CD14-positive monocyte (primary cell): ENCODE data around the gene PLAU. TPM values are rescaled to one million over a fixed set of nuclear protein-coding genes. Genes with fewer than 3 reads are reported as not detected.

ENCODE experiments used
- DNase-seq, 3 donors: peaks; one replicate each; pipeline ENCODE4 v3.0.0-alpha.2; 2011 to 2022
- H2AFZ ChIP-seq: 2 replicates; pipeline ENCODE4 v1.6.0; 2012; ENCODE audit warnings: mild to moderate bottlenecking, low read depth, low read length, inconsistent platforms; ENCODE audit not compliant: insufficient read depth, poor library complexity, severe bottlenecking
- H3K27ac ChIP-seq, 2 donors: 1 replicate in 1 of 2; 2 replicates in 1 of 2; pipeline ENCODE4 v1.5.1; 2012 to 2013; ENCODE audit warnings: low read length in 2 of 2, control low read depth in 1 of 2, inconsistent platforms in 1 of 2, low read depth in 1 of 2, mild to moderate bottlenecking in 1 of 2
- H3K27me3 ChIP-seq, 2 donors: one replicate each; pipeline versions ENCODE4 v1.6.0 to v1.6.1; 2011 to 2013; ENCODE audit warnings: low read length in 2 of 2; ENCODE audit not compliant: control insufficient read depth in 2 of 2, insufficient read depth in 2 of 2
- H3K36me3 ChIP-seq, 2 donors: replicated peaks in 1 of 2; 1 replicate in 1 of 2; 2 replicates in 1 of 2; pipeline versions ENCODE4 v1.5.1 to v1.6.1; 2012 to 2013; ENCODE audit warnings: low read length in 2 of 2, control low read depth in 1 of 2, inconsistent platforms in 1 of 2, mild to moderate bottlenecking in 1 of 2; ENCODE audit not compliant: insufficient read depth in 2 of 2, control insufficient read depth in 1 of 2
- H3K4me1 ChIP-seq, 2 donors: 1 replicate in 1 of 2; 2 replicates in 1 of 2; pipeline versions ENCODE4 v1.5.1 to v1.6.1; 2012 to 2013; ENCODE audit warnings: low read length in 2 of 2, control low read depth in 1 of 2, inconsistent platforms in 1 of 2, mild to moderate bottlenecking in 1 of 2, moderate library complexity in 1 of 2; ENCODE audit not compliant: insufficient read depth in 2 of 2, control insufficient read depth in 1 of 2
- H3K4me2 ChIP-seq: replicated peaks from 2 replicates; pipeline ENCODE3; 2012; ENCODE audit warnings: low read length, moderate library complexity, mild to moderate bottlenecking; ENCODE audit not compliant: poor library complexity, severe bottlenecking; ENCODE audit errors: extremely low read depth
- H3K4me3 ChIP-seq, 3 experiments: fragments of 200-600 bp in 1 of 3; sonication (generic) in 1 of 3; replicated peaks in 1 of 3; 1 replicate in 2 of 3; 2 replicates in 1 of 3; pipeline ENCODE4 v1.5.1; 2011 to 2013; ENCODE audit warnings: low read length in 3 of 3, mild to moderate bottlenecking in 3 of 3, control low read depth in 2 of 3, low read depth in 2 of 3, inconsistent platforms in 1 of 3, moderate library complexity in 1 of 3
- H3K79me2 ChIP-seq: 2 replicates; pipeline ENCODE4 v1.6.0; 2012; ENCODE audit warnings: mild to moderate bottlenecking, control low read depth, inconsistent platforms, low read length, moderate library complexity; ENCODE audit not compliant: insufficient read depth
- H3K9ac ChIP-seq: 2 replicates; pipeline ENCODE4 v1.6.0; 2017; ENCODE audit warnings: low read length, mild to moderate bottlenecking; ENCODE audit not compliant: insufficient read depth, poor library complexity, severe bottlenecking
- H3K9me3 ChIP-seq, 2 donors: replicated peaks in 1 of 2; 1 replicate in 1 of 2; 2 replicates in 1 of 2; pipeline versions ENCODE4 v1.5.1 to v1.6.1; 2012 to 2013; ENCODE audit warnings: low read length in 2 of 2, control low read depth in 1 of 2; ENCODE audit not compliant: control insufficient read depth in 1 of 2, insufficient read depth in 1 of 2
- H4K20me1 ChIP-seq: 2 replicates; pipeline ENCODE4 v1.6.0; 2012; ENCODE audit warnings: mild to moderate bottlenecking, low read length, control low read depth, moderate library complexity; ENCODE audit not compliant: insufficient read depth
- H3K27ac Mint-ChIP-seq, 7 donors: one replicate each; pipeline ENCODE4 v1.8.0; 2020; ENCODE audit warnings: mild to moderate bottlenecking in 7 of 7, mixed read lengths in 7 of 7, moderate library complexity in 6 of 7, inconsistent platforms in 2 of 7
- H3K27me3 Mint-ChIP-seq, 3 donors: one replicate each; pipeline ENCODE4 v1.8.0; 2021 to 2022; ENCODE audit warnings: low read depth in 3 of 3, mild to moderate bottlenecking in 3 of 3, mixed read lengths in 3 of 3, moderate library complexity in 3 of 3, inconsistent platforms in 1 of 3
- H3K36me3 Mint-ChIP-seq, 2 donors: one replicate each; pipeline ENCODE4 v1.8.0; 2020; ENCODE audit warnings: mixed read lengths in 2 of 2, inconsistent platforms in 1 of 2, mild to moderate bottlenecking in 1 of 2
- H3K4me1 Mint-ChIP-seq: one replicate; pipeline ENCODE4 v1.8.0; 2020; ENCODE audit warnings: mild to moderate bottlenecking, mixed read lengths
- H3K4me3 Mint-ChIP-seq, 2 donors: one replicate each; pipeline ENCODE4 v1.8.0; 2020; ENCODE audit warnings: mild to moderate bottlenecking in 2 of 2, mixed read lengths in 2 of 2, moderate library complexity in 1 of 2
- H3K9me3 Mint-ChIP-seq, 7 donors: one replicate each; pipeline ENCODE4 v1.8.0; 2020 to 2022; ENCODE audit warnings: mixed read lengths in 7 of 7, mild to moderate bottlenecking in 6 of 7, moderate library complexity in 6 of 7, inconsistent platforms in 2 of 7
- CTCF ChIP-seq: fragments of 200-600 bp; IDR thresholded peaks from one replicate; pipeline ENCODE4 v1.8.0; 2022; ENCODE audit warnings: antibody characterized with exemption, mild to moderate bottlenecking
- WGBS: methylation state at CpG from one replicate; pipeline ENCODE4 v1.1.5; 2013; ENCODE audit warnings: missing lambda C conversion rate; ENCODE audit not compliant: insufficient coverage; 5-methylcytosine and 5-hydroxymethylcytosine counted together
- intact Hi-C, 2 donors: fragments of 100-400 bp; cut with micrococcal nuclease; formaldehyde crosslinking; loops; one replicate each; pipeline versions ENCODE4 v1.15.0 to v1.15.1; 2023
- polyA plus RNA-seq, 3 donors: library from polyadenylated mRNA; depleted of rRNA in 1 of 3; unstranded in 2 of 3; stranded (reverse) in 1 of 3; fragments of 300-500 nt in 2 of 3; fragments of >200 nt in 1 of 3; fragmentation: Illumina TruSeq in 2 of 3; gene quantifications; 1 replicate in 2 of 3; 2 replicates in 1 of 3; pipeline ENCODE4 v1.2.3, GENCODE V29; 2012 to 2021

PLAU gene
- polyA plus RNA-seq, 3 donors: 0.16 to 1.5 (median 0.43) TPM

GRCh38 chr10:73910401-73910763, 550 bp upstream of the PLAU start:
- TF ChIP-seq CTCF: no peak
- peak overlapping the region; percentile 67 for H3K9ac ChIP-seq
- peaks cover 33% of the 10 kb centered on the region for H3K79me2 ChIP-seq
- H4K20me1 ChIP-seq: peaks cover 4% of the 10 kb centered on the region
- Mint-ChIP-seq H3K27me3 (peaks cover 6 to 17% (median 12%) of the 10 kb centered on the region in 3 donors), H3K36me3 (peaks cover 15 to 19% of the 10 kb centered on the region in 2 donors), H3K4me1 (peaks cover 75% of the 10 kb centered on the region), H3K9me3 (no peaks in the 10 kb centered on the region), H3K4me3 (peak overlapping the region; percentile 71 to 80), H3K27ac (peak overlapping the region in 6 of 7 donors; percentile 5 to 85 (median 52))
- DNase-seq: no peak
- H2AFZ ChIP-seq: peak overlapping the region; percentile 73
- H3K36me3 ChIP-seq: peaks cover 0 to 4% of the 10 kb centered on the region in 2 donors
- peak overlapping the region; percentile 74 for H3K4me2 ChIP-seq
- intact Hi-C loops: no loop called here
- peak overlapping the region in 1 of 3 experiments; percentile 70 for H3K4me3 ChIP-seq
- no peak overlapping the region for H3K27ac ChIP-seq
- H3K4me1 ChIP-seq: peaks cover 62 to 70% of the 10 kb centered on the region in 2 donors
- H3K9me3 ChIP-seq: no peaks in the 10 kb centered on the region
- peaks cover 0 to 5% of the 10 kb centered on the region in 2 donors for H3K27me3 ChIP-seq
- WGBS: 16% methylated on average over 8 of the region's 9 CpGs

- WGBS: 1% methylated on average over 9 of the region's 14 CpGs
Observed at GRCh38 chr10:73911553-73912004, 647 bp downstream of the PLAU start.

More at GRCh38 chr10:73911553-73912004, 647 bp downstream of the PLAU start:
- Histone ChIP-seq H3K79me2 (peaks cover 41% of the 10 kb centered on the region), H3K27ac (peak overlapping the region in 1 of 2 donors; percentile 34), H3K36me3 (peaks cover 0 to 5% of the 10 kb centered on the region in 2 donors), H3K9me3 (no peaks in the 10 kb centered on the region), H3K4me3 (peak overlapping the region; percentile 27 to 70 (median 35)), H3K4me2 (peak overlapping the region; percentile 74), H3K27me3 (peaks cover 0 to 5% of the 10 kb centered on the region in 2 donors), H4K20me1 (peaks cover 4% of the 10 kb centered on the region), H3K4me1 (peaks cover 55 to 67% of the 10 kb centered on the region in 2 donors), H2AFZ (peak overlapping the region; percentile 73), H3K9ac (peak overlapping the region; percentile 67)
- H3K4me3 Mint-ChIP-seq: peak overlapping the region; percentile 88 to 92
- peak overlapping the region in 6 of 7 donors; percentile 17 to 85 (median 66) for H3K27ac Mint-ChIP-seq
- peaks cover 19 to 22% of the 10 kb centered on the region in 2 donors for H3K36me3 Mint-ChIP-seq
- peaks cover 6 to 17% (median 12%) of the 10 kb centered on the region in 3 donors for H3K27me3 Mint-ChIP-seq
- TF ChIP-seq CTCF: no peak
- peaks cover 74% of the 10 kb centered on the region for H3K4me1 Mint-ChIP-seq
- H3K9me3 Mint-ChIP-seq: no peaks in the 10 kb centered on the region
- intact Hi-C loops: no loop called here
- peak in 2 of 3 donors; percentile 34 to 65 for DNase-seq
